Measurements from ENCODE around the gene CSNK1G2. TPM values are rescaled to one million over a fixed set of nuclear protein-coding genes. Genes with fewer than 3 reads are reported as not detected.

The CSNK1G2 gene
- total RNA-seq, 4 donors from 2014 or later = 75.0 to 321 (median 140) TPM

DNA sequence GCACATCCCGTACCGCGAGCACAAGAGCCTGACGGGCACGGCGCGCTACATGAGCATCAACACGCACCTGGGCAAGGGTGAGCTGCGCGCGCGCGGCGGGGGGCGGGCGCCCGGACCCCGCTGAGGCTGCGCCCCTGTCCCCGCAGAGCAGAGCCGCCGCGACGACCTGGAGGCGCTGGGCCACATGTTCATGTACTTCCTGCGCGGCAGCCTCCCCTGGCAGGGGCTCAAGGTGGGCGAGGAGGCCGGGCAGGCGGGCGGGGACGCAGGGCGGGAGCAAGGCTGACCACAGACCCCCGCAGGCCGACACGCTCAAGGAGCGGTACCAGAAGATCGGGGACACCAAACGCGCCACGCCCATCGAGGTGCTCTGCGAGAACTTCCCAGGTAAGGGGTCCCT, 38.0 kb downstream of the CSNK1G2 start:
- Histone ChIP-seq H3K27ac (no peak overlapping the region), H3K36me3 (peaks cover 0 to 29% (median 12%) of the 10 kb centered on the region in 4 donors)
- in situ Hi-C loops (cut with MboI; ENCODE audit: low pct_ligation_motif_present in 1 of 4, low pct_unique_long_range_greater_than_20kb in 1 of 4, low sequenced_read_pairs in 3 of 4) = no loop called here

GRCh38 chr19:1979642-1980041, 38.7 kb downstream of the CSNK1G2 start:
- Histone ChIP-seq H3K27ac (no peak overlapping the region), H3K4me1 (no peaks in the 10 kb centered on the region), H3K4me3 (no peak overlapping the region), H3K27me3 (no peaks in the 10 kb centered on the region), H3K36me3 (peaks cover 0 to 29% (median 12%) of the 10 kb centered on the region in 4 donors), H3K9me3 (no peaks in the 10 kb centered on the region)
- DNase-seq = no peak
- TF ChIP-seq POLR2A (IDR thresholded peaks at IDR 0.05) (no peak), CTCF (IDR thresholded peaks at IDR 0.05) (no peak), EP300 (IDR thresholded peaks at IDR 0.05; ENCODE audit: low read depth) (no peak), POLR2AphosphoS5 (IDR thresholded peaks at IDR 0.05) (no peak)
- 89 to 95% methylated on average over 9 to 27 of the region's 28 CpGs for WGBS, 2 donors (ENCODE audit: low coverage in 1 of 2)
- in situ Hi-C loops (cut with MboI; ENCODE audit: low pct_ligation_motif_present in 1 of 4, low pct_unique_long_range_greater_than_20kb in 1 of 4, low sequenced_read_pairs in 3 of 4) (no loop called here), intact Hi-C loops (cut with DNase I; ENCODE audit: low total_unique reads) (no loop called here)

More for the DNA sequence above, 38.0 kb downstream of the CSNK1G2 start:
- intact Hi-C loops (cut with DNase I; ENCODE audit: low total_unique reads) = no loop called here
- 99% methylated on average over 18 of the region's 43 CpGs; no CpG with 5 or more reads in 1 of the 2 donors for WGBS, 2 donors (ENCODE audit: low coverage in 1 of 2)
- DNase-seq = no peak
- Histone ChIP-seq H3K4me1 (no peaks in the 10 kb centered on the region), H3K4me3 (no peak overlapping the region), H3K9me3 (no peaks in the 10 kb centered on the region), H3K27me3 (no peaks in the 10 kb centered on the region)
- TF ChIP-seq POLR2AphosphoS5 (IDR thresholded peaks at IDR 0.05) = no peak
- no peak for TF ChIP-seq CTCF (IDR thresholded peaks at IDR 0.05)
- TF ChIP-seq EP300 (IDR thresholded peaks at IDR 0.05; ENCODE audit: low read depth) = no peak
- TF ChIP-seq POLR2A (IDR thresholded peaks at IDR 0.05) = no peak

DNA sequence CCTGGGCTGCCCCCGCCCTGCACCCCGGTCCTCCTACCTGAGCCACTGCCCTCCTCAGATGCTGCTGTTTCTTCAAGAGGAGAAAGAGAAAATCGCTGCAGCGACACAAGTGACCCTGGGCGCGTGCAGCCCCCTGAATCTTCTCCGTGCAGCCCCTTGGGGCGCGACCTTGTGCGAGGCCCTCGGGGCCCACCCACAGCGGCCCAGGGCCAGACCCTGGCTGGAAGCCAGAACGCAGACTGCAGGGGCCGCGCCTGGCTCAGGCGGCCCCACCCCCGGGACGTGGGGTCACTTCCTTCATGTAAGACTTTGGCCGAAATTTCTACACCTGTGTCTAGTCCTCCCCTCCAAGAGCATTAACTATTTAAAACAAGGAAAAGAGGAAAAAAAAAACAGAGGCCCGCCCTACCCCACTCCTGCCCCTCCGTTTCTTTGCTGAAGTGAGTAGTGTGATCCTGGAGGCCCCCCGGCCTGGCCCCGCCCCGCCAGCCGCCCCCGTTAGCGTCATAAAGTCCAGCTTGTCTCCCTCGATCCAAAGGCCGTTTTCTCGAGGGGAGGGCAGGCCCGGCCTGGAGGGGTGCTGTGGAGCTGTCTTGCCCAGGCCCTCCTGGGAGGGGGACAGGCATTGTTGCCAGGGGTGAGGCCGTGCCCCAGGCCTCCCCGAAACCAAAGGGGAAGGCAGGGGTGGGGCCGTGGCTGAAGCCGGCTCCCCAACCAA, 39.3 kb downstream of the CSNK1G2 start:
- in situ Hi-C loops (cut with MboI; ENCODE audit: low pct_ligation_motif_present in 1 of 4, low pct_unique_long_range_greater_than_20kb in 1 of 4, low sequenced_read_pairs in 3 of 4) (no loop called here), intact Hi-C loops (cut with DNase I; ENCODE audit: low total_unique reads) (no loop called here)
- no peaks in the 10 kb centered on the region for H3K9me3 ChIP-seq
- H3K27ac ChIP-seq = no peak overlapping the region
- H3K4me3 ChIP-seq = no peak overlapping the region
- H3K36me3 ChIP-seq = peaks cover 0 to 29% (median 12%) of the 10 kb centered on the region in 4 donors
- WGBS, 2 donors (ENCODE audit: low coverage in 1 of 2) = 83 to 92% methylated on average over 6 to 33 of the region's 35 CpGs
- no peaks in the 10 kb centered on the region for H3K27me3 ChIP-seq
- no peak for DNase-seq
- TF ChIP-seq POLR2AphosphoS5 (IDR thresholded peaks at IDR 0.05) (no peak), EP300 (IDR thresholded peaks at IDR 0.05; ENCODE audit: low read depth) (no peak), POLR2A (IDR thresholded peaks at IDR 0.05) (no peak)
- no peaks in the 10 kb centered on the region for H3K4me1 ChIP-seq

- TF ChIP-seq EP300 (IDR thresholded peaks at IDR 0.05; ENCODE audit: low read depth) (no peak), POLR2AphosphoS5 (IDR thresholded peaks at IDR 0.05) (no peak), POLR2A (IDR thresholded peaks at IDR 0.05) (no peak), CTCF (IDR thresholded peaks at IDR 0.05) (no peak)
- peaks cover 0 to 29% (median 12%) of the 10 kb centered on the region in 4 donors for H3K36me3 ChIP-seq
- no peaks in the 10 kb centered on the region for H3K4me1 ChIP-seq
- no peaks in the 10 kb centered on the region for H3K9me3 ChIP-seq
- DNase-seq = no peak
- H3K27me3 ChIP-seq = no peaks in the 10 kb centered on the region
- H3K4me3 ChIP-seq = no peak overlapping the region
- intact Hi-C loops (cut with DNase I; ENCODE audit: low total_unique reads) (no loop called here), in situ Hi-C loops (cut with MboI; ENCODE audit: low pct_ligation_motif_present in 1 of 4, low pct_unique_long_range_greater_than_20kb in 1 of 4, low sequenced_read_pairs in 3 of 4) (no loop called here)
- WGBS, 2 donors (ENCODE audit: low coverage in 1 of 2) = 99% methylated on average over 13 of the region's 31 CpGs; no CpG with 5 or more reads in 1 of the 2 donors
- no peak overlapping the region for H3K27ac ChIP-seq
Observed at GRCh38 chr19:1980809-1981181, 39.8 kb downstream of the CSNK1G2 start.
